Body of pancreas (tissue), 4 donors: ENCODE data around the gene PHF5A.

ENCODE experiments used
- POLR2A ChIP-seq, 3 donors: fragments of 450-650 bp; IDR thresholded peaks; one replicate each; pipeline ENCODE4 v1.6.1; 2016; ENCODE audit warnings: antibody characterized with exemption in 3 of 3, mild to moderate bottlenecking in 2 of 3
- TF ChIP-seq, protein P1 (sequence below), 7 experiments: fragments of 450-650 bp in 4 of 7; fragments of 200-600 bp in 3 of 7; sonication (generic) in 3 of 7; IDR thresholded peaks; one replicate each; pipeline ENCODE4 v1.5.1; 2016 to 2019; ENCODE audit warnings: antibody characterized with exemption in 7 of 7

DNA sequence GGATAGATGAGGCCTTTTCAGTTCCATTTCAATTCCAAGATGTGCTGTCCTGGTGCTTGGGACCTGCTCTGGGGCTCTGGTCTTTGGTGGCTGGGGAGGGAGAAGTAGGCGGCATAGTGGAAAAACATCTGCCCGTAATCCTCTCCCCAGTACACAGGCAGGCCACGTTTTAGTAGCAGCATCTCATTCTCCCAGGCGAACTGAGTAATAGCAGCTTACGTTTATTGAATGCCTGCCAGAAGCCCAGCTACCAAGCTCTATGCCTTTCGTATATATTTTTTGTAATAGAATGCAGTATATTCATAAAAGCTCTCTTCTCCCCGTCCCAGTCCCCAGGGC is 11.9 kb upstream of the PHF5A start:
- TF ChIP-seq, protein P1, sequence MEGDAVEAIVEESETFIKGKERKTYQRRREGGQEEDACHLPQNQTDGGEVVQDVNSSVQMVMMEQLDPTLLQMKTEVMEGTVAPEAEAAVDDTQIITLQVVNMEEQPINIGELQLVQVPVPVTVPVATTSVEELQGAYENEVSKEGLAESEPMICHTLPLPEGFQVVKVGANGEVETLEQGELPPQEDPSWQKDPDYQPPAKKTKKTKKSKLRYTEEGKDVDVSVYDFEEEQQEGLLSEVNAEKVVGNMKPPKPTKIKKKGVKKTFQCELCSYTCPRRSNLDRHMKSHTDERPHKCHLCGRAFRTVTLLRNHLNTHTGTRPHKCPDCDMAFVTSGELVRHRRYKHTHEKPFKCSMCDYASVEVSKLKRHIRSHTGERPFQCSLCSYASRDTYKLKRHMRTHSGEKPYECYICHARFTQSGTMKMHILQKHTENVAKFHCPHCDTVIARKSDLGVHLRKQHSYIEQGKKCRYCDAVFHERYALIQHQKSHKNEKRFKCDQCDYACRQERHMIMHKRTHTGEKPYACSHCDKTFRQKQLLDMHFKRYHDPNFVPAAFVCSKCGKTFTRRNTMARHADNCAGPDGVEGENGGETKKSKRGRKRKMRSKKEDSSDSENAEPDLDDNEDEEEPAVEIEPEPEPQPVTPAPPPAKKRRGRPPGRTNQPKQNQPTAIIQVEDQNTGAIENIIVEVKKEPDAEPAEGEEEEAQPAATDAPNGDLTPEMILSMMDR (IDR thresholded peaks at IDR 0.05) = no peak
- TF ChIP-seq POLR2A (IDR thresholded peaks at IDR 0.05) = no peak
